Astrocyte (in vitro differentiated cells and primary cell): ENCODE data around the gene NKD1. TPM values are rescaled to one million over a fixed set of nuclear protein-coding genes. Genes with fewer than 3 reads are reported as not detected.

Experiments used
- DNase-seq: peaks from one replicate; pipeline ENCODE4 v3.0.0-alpha.2; 2010; ENCODE audit warnings: low read depth
- FAIRE-seq: peaks from 2 replicates; lab custom pipeline; 2011; peaks lifted over from hg19 to GRCh38; lab: Jason Lieb, UNC
- H2AFZ ChIP-seq: 2 replicates; pipeline ENCODE4 v1.6.0; 2012; ENCODE audit warnings: low read depth, low read length, inconsistent platforms
- H3K27ac ChIP-seq: 2 replicates; pipeline ENCODE4 v1.5.1; 2011; ENCODE audit warnings: low read depth, low read length, inconsistent platforms
- H3K27me3 ChIP-seq: 2 replicates; pipeline ENCODE4 v1.6.0; 2011; ENCODE audit warnings: low read length, inconsistent platforms; ENCODE audit not compliant: insufficient read depth
- H3K36me3 ChIP-seq: 2 replicates; pipeline ENCODE4 v1.5.1; 2011; ENCODE audit warnings: low read length, inconsistent platforms; ENCODE audit not compliant: insufficient read depth
- H3K4me1 ChIP-seq: 2 replicates; pipeline ENCODE4 v1.5.1; 2011; ENCODE audit warnings: low read length, inconsistent platforms; ENCODE audit not compliant: insufficient read depth
- H3K4me2 ChIP-seq: 2 replicates; pipeline ENCODE4 v1.6.0; 2012; ENCODE audit warnings: low read length, inconsistent platforms
- H3K4me3 ChIP-seq: 2 replicates; pipeline ENCODE4 v1.5.1; 2011; ENCODE audit warnings: low read depth, mild to moderate bottlenecking, low read length, inconsistent platforms; ENCODE audit not compliant: insufficient read depth
- H3K79me2 ChIP-seq: 2 replicates; pipeline ENCODE4 v1.6.0; 2012; ENCODE audit warnings: mild to moderate bottlenecking, low read length, inconsistent platforms; ENCODE audit not compliant: insufficient read depth
- H3K9ac ChIP-seq: 2 replicates; pipeline ENCODE4 v1.6.0; 2012; ENCODE audit warnings: mild to moderate bottlenecking, low read length, inconsistent platforms
- H3K9me3 ChIP-seq: 2 replicates; pipeline ENCODE4 v1.5.1; 2012; ENCODE audit warnings: low read depth, mild to moderate bottlenecking, low read length, inconsistent platforms; ENCODE audit not compliant: insufficient read depth
- H4K20me1 ChIP-seq: 2 replicates; pipeline ENCODE4 v1.6.0; 2012; ENCODE audit warnings: low read length, inconsistent platforms; ENCODE audit not compliant: insufficient read depth
- H3K27ac Mint-ChIP-seq: one replicate; pipeline ENCODE4 v1.8.0; 2021; ENCODE audit warnings: mild to moderate bottlenecking, mixed read lengths; ENCODE audit not compliant: unreplicated experiment
- H3K27me3 Mint-ChIP-seq: one replicate; pipeline ENCODE4 v1.8.0; 2021; ENCODE audit warnings: low read depth, mixed read lengths; ENCODE audit not compliant: unreplicated experiment
- H3K36me3 Mint-ChIP-seq: one replicate; pipeline ENCODE4 v1.8.0; 2021; ENCODE audit warnings: low read depth, mixed read lengths; ENCODE audit not compliant: unreplicated experiment
- H3K4me1 Mint-ChIP-seq: one replicate; pipeline ENCODE4 v1.8.0; 2021; ENCODE audit warnings: low read depth, mixed read lengths; ENCODE audit not compliant: unreplicated experiment
- H3K4me3 Mint-ChIP-seq: one replicate; pipeline ENCODE4 v1.8.0; 2021; ENCODE audit warnings: mild to moderate bottlenecking, moderate library complexity, mixed read lengths; ENCODE audit not compliant: unreplicated experiment
- H3K9me3 Mint-ChIP-seq: one replicate; pipeline ENCODE4 v1.8.0; 2021; ENCODE audit warnings: mild to moderate bottlenecking, mixed read lengths; ENCODE audit not compliant: unreplicated experiment
- EZH2 ChIP-seq: IDR thresholded peaks from 2 replicates; pipeline ENCODE4 v1.6.1; 2012; ENCODE audit warnings: mild to moderate bottlenecking, low read length, inconsistent platforms; ENCODE audit not compliant: insufficient read depth
- total RNA-seq: library from RNA; stranded (reverse); gene quantifications from 2 replicates; pipeline ENCODE4 v1.2.1, GENCODE V29; 2021
- TF ChIP-seq, protein P1 (sequence below): IDR thresholded peaks from 2 replicates; pipeline ENCODE4 v1.5.1; 2011; ENCODE audit warnings: low read depth, mild to moderate bottlenecking, inconsistent platforms, low read length, moderate library complexity; ENCODE audit not compliant: insufficient read depth

NKD1 gene
- total RNA-seq, 1 donor from 2014 or later = 9.1 TPM

DNA sequence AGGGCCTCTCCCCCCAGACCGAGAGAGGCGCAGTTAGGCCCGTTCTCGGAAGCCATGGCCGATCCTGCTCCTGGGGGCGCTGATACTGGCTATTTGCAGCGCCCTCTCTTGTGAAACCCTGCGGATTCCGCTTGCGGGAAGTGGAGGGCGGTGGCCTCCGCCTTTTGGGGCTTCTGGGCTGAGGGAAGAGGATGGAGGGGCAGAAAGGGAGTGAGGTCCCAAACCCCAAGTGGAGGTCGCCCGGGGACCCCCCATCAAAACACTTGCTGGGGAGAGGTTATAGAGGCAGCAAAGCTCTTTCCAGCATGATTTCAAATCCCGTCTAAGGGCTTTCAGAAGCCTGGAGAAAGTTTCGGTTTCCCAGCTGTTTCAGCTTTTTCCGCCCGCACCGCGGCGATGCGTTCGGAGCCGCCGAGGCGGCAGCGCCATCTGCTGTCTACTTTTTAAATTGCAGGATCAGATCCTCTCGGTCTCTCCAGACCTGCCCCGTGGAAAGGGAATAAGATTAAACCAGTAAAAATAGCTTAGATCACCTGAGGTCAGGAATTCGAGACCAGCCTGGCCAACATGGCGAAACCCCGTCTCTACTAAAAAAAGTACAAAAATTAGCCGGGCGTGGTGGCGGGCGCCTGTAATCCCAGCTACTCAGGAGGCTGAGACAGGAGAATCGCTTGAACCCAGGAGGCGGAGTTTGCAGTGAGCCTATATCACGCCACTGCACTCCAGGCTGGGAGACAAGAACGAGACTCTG, 117.1 kb downstream of the NKD1 start:
- no peaks in the 10 kb centered on the region for H3K79me2 ChIP-seq
- no peaks in the 10 kb centered on the region for H3K27me3 ChIP-seq
- Mint-ChIP-seq H3K27ac (peak overlapping the region; percentile 81), H3K27me3 (peaks cover 12% of the 10 kb centered on the region), H3K4me1 (peaks cover 5% of the 10 kb centered on the region), H3K4me3 (peak overlapping the region; percentile 54), H3K9me3 (peaks cover 2% of the 10 kb centered on the region), H3K36me3 (no peaks in the 10 kb centered on the region)
- DNase-seq (peak; percentile 19), FAIRE-seq (no peak)
- peak overlapping the region; percentile 63 for H3K4me3 ChIP-seq
- no peak overlapping the region for H3K27ac ChIP-seq
- no peak for TF ChIP-seq EZH2
- TF ChIP-seq, protein P1, sequence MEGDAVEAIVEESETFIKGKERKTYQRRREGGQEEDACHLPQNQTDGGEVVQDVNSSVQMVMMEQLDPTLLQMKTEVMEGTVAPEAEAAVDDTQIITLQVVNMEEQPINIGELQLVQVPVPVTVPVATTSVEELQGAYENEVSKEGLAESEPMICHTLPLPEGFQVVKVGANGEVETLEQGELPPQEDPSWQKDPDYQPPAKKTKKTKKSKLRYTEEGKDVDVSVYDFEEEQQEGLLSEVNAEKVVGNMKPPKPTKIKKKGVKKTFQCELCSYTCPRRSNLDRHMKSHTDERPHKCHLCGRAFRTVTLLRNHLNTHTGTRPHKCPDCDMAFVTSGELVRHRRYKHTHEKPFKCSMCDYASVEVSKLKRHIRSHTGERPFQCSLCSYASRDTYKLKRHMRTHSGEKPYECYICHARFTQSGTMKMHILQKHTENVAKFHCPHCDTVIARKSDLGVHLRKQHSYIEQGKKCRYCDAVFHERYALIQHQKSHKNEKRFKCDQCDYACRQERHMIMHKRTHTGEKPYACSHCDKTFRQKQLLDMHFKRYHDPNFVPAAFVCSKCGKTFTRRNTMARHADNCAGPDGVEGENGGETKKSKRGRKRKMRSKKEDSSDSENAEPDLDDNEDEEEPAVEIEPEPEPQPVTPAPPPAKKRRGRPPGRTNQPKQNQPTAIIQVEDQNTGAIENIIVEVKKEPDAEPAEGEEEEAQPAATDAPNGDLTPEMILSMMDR = peak; percentile 90
- peak overlapping the region; percentile 66 for H2AFZ ChIP-seq
- no peaks in the 10 kb centered on the region for H4K20me1 ChIP-seq
- H3K9ac ChIP-seq = peak overlapping the region; percentile 79
- no peaks in the 10 kb centered on the region for H3K36me3 ChIP-seq
- H3K4me2 ChIP-seq = peak overlapping the region; percentile 89
- H3K9me3 ChIP-seq = no peaks in the 10 kb centered on the region
- no peaks in the 10 kb centered on the region for H3K4me1 ChIP-seq

DNA sequence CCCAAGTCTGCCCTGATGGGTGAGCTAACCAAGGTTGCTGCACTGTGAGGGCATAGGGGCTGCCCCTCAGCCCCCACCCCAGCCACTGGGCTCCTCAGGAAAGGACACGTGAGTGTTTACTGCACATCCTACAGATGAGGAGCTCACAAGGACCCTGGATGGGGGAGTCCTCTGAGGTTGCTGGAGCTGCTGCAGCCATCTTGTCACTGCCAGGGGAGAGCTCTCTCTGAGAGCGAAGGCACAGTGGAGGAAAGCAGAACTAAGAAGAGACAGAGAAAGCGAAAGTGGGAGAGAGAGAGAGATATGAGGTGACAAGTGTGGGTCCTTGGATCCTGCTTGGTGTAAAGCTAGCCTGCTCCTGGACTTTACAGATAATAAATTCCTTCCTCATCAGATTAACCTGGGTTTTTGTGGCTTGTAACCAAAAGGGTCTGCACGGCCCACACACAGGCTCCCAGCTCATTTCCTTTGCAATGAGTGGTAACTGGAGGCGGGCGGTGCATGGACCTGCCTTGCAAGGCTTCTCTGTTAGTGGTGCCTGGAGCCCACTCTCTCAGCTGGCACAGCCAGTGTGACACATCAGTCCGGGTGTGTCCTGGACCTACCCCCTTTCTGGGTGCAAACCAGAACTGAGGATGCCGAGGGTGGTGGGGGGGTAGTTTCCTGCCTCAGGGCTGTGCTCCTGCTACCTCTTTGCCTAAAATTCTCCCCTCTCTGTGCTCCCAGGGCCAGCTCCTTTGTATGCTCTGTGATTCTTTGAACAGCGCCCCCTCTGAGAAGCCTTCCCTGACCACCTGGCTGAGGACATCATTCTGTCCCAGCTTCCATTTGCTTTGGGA, 118.7 kb downstream of the NKD1 start:
- peaks cover 6% of the 10 kb centered on the region for H3K36me3 Mint-ChIP-seq
- H3K4me3 Mint-ChIP-seq = no peak overlapping the region

More for the DNA sequence above, 118.7 kb downstream of the NKD1 start:
- Mint-ChIP-seq H3K27ac (no peak overlapping the region), H3K27me3 (peaks cover 7% of the 10 kb centered on the region), H3K9me3 (peaks cover 10% of the 10 kb centered on the region), H3K4me1 (peaks cover 5% of the 10 kb centered on the region)
- no peak overlapping the region for H3K4me3 ChIP-seq
- no peaks in the 10 kb centered on the region for H3K27me3 ChIP-seq
- TF ChIP-seq EZH2 = no peak
- TF ChIP-seq, protein P1 = no peak
- no peak overlapping the region for H2AFZ ChIP-seq
- FAIRE-seq = no peak
- peaks cover 4% of the 10 kb centered on the region for H3K9me3 ChIP-seq
- no peak overlapping the region for H3K9ac ChIP-seq
- no peak for DNase-seq
- H3K4me2 ChIP-seq = no peak overlapping the region
- no peaks in the 10 kb centered on the region for H3K4me1 ChIP-seq
- no peaks in the 10 kb centered on the region for H3K79me2 ChIP-seq
- H3K27ac ChIP-seq = no peak overlapping the region
- H3K36me3 ChIP-seq = no peaks in the 10 kb centered on the region
- no peaks in the 10 kb centered on the region for H4K20me1 ChIP-seq
